ENCODE data around the gene MYCBP2.

GRCh38 chr13:77114271-77114670 is 212.6 kb downstream of the MYCBP2 start:
- TF ChIP-seq CTCF (IDR thresholded peaks at IDR 0.05) = no peak
- TF ChIP-seq EP300 (IDR thresholded peaks at IDR 0.05) = no peak
- TF ChIP-seq POLR2A (IDR thresholded peaks at IDR 0.05) = no peak
